ENCODE results near the gene DTHD1. TPM values are rescaled to one million over a fixed set of nuclear protein-coding genes. Genes with fewer than 3 reads are reported as not detected.

DTHD1 gene
- total RNA-seq (1 to 10 TPM in 1 of 5 donors, not detected in 4; 1.2 TPM), polyA plus RNA-seq (not detected)
- long read RNA-seq, donor 1: 0 reads
- long read RNA-seq, donor 2: 0 reads
- long read RNA-seq, donor 3: 0 reads
- long read RNA-seq, donor 4: 0 reads
- long read RNA-seq, donor 5: 0 reads
- long read RNA-seq, donor 6: 0 reads
- long read RNA-seq, donor 7: 0 reads
- long read RNA-seq, donor 8: 0 reads
- long read RNA-seq, donor 9: 0 reads
- long read RNA-seq, donor 10: 0 reads

DNA sequence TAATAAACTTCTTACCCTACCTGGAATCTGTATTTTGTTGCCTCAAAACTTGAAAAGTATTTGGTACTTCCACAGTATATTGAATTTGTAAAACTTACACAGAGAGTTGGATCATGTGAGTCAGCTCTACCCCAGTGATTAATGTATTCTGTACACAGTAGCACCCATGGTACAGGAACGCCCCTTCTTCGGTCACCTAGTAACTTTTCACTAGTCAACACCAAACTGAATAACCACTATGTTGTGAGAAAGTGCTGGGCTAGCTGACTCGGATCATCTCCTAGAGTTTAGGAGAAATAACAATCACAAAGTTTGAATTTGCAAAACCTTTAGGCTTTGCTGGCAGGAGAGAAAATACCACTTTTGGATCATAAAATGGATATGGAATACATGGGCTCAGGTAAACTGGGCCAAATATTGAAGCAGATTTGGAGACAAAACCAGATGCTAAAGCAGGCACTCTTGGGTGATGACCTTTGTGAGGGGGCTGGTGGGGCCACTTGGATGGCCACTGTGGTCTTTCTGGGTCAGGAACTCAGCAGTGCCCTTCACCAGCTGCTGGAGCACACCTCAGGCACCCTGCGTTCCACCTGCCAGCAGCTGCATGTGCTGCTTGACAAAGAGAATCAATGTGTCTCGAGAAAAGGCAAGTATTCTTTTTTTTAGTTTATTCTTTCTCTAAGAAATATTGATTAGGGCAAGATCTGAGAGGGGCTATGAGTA lies at the start of gene DTHD1:
TSS of gene DTHD1 (plus strand) at position 233 of the 723 bp plus-strand sequence. CDS start at position 376, 143 bp downstream.
- H3K36me3 ChIP-seq: no peaks in the 10 kb centered on the region
- TF ChIP-seq, protein P1, sequence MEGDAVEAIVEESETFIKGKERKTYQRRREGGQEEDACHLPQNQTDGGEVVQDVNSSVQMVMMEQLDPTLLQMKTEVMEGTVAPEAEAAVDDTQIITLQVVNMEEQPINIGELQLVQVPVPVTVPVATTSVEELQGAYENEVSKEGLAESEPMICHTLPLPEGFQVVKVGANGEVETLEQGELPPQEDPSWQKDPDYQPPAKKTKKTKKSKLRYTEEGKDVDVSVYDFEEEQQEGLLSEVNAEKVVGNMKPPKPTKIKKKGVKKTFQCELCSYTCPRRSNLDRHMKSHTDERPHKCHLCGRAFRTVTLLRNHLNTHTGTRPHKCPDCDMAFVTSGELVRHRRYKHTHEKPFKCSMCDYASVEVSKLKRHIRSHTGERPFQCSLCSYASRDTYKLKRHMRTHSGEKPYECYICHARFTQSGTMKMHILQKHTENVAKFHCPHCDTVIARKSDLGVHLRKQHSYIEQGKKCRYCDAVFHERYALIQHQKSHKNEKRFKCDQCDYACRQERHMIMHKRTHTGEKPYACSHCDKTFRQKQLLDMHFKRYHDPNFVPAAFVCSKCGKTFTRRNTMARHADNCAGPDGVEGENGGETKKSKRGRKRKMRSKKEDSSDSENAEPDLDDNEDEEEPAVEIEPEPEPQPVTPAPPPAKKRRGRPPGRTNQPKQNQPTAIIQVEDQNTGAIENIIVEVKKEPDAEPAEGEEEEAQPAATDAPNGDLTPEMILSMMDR (IDR thresholded peaks at IDR 0.05): no peak
- TF ChIP-seq POLR2A (IDR thresholded peaks at IDR 0.05) (no peak), EP300 (IDR thresholded peaks at IDR 0.05) (no peak), POLR2AphosphoS5 (IDR thresholded peaks at IDR 0.05) (no peak)
- no peak within 1 kb of the TSS for H3K4me3 ChIP-seq
- intact Hi-C loops (cut with DNase I; ENCODE audit: low total_unique reads): no loop called here
- 64 to 78% (median 71%) methylated on average over 5 of the region's 5 CpGs for WGBS, 5 donors
- no peak within 1 kb of the TSS for H3K27ac ChIP-seq
- H3K9me3 ChIP-seq: no peaks in the 10 kb centered on the region
- no peaks in the 10 kb centered on the region for H3K4me1 ChIP-seq
- DNase-seq: peak in 1 of 2 donors; percentile 61
- H3K27me3 ChIP-seq: no peaks in the 10 kb centered on the region

DNA sequence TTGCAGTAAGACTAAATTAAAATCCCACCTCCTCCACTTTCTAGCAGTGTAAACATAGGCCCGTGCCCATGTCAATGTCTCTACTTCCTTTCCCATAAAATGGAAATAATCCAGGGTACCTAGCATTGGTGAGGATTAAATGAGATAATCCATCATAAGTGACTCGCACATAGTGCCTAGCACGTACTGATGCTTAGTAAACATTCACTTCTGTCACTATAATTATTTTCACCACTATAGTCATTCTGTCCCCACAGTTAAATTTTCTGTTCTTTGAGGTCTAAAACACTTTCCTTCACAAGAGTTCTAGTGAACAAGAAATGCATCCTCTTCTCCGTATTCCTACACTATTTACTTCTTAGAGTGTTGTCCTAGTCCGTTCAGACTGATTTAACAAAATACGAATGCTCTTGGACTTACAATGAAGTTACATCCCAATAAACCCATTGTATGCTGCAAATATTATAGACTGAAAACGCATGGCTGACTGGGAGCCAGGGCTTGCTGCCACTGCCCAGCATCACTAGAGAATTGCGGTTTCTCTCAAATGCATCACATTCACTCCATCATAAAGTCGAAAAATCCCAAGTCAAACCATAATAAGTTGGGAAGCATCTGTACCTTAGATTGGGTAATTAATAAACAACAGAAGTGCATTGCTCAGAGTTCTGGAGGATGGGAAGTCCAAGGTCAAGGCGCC lies 47.7 kb upstream of the DTHD1 start:
- WGBS, 5 donors: 89 to 95% (median 91%) methylated on average over 10 of the region's 10 CpGs
- Histone ChIP-seq H3K27ac (no peak overlapping the region), H3K4me1 (peaks cover 0 to 25% (median 0%) of the 10 kb centered on the region in 4 donors), H3K36me3 (peaks cover 0 to 6% (median 0%) of the 10 kb centered on the region in 4 donors), H3K9me3 (no peaks in the 10 kb centered on the region), H3K4me3 (no peak overlapping the region), H3K27me3 (no peaks in the 10 kb centered on the region)
- DNase-seq: no peak
- intact Hi-C loops (cut with DNase I; ENCODE audit: low total_unique reads): no loop called here
- TF ChIP-seq POLR2A (IDR thresholded peaks at IDR 0.05): no peak
- TF ChIP-seq, protein P1 (IDR thresholded peaks at IDR 0.05): no peak
- no peak for TF ChIP-seq POLR2AphosphoS5 (IDR thresholded peaks at IDR 0.05)
- TF ChIP-seq EP300 (IDR thresholded peaks at IDR 0.05): no peak

DNA sequence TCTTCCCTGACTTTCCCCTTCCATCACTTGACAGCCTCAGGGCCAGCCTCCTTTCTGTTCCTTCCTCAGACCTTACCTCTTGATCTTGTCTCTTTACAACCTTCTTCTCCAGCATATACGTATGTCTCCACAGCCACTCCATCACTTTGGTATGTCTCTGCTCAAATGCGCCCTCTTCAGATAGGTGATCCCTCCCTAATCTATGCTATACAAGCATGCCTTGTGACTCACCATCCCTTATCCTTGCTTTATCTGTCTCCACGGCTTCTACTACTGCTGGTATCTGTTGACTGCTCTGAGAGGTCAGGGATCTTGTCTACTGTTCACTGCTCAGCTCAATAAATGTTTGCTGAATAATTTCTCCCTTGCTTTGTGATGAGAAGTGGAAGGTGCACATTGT lies 46.1 kb upstream of the DTHD1 start:
- Histone ChIP-seq H3K27me3 (no peaks in the 10 kb centered on the region), H3K9me3 (no peaks in the 10 kb centered on the region), H3K27ac (no peak overlapping the region), H3K4me1 (peaks cover 0 to 23% (median 2%) of the 10 kb centered on the region in 4 donors), H3K36me3 (peaks cover 0 to 6% (median 0%) of the 10 kb centered on the region in 4 donors), H3K4me3 (no peak overlapping the region)
- intact Hi-C loops (cut with DNase I; ENCODE audit: low total_unique reads): no loop called here
- DNase-seq: no peak
- 65 to 70% (median 66%) methylated on average over 3 of the region's 3 CpGs for WGBS, 5 donors
- TF ChIP-seq POLR2AphosphoS5 (IDR thresholded peaks at IDR 0.05) (no peak), POLR2A (IDR thresholded peaks at IDR 0.05) (no peak), EP300 (IDR thresholded peaks at IDR 0.05) (no peak)
- TF ChIP-seq, protein P1 (IDR thresholded peaks at IDR 0.05): no peak

DNA sequence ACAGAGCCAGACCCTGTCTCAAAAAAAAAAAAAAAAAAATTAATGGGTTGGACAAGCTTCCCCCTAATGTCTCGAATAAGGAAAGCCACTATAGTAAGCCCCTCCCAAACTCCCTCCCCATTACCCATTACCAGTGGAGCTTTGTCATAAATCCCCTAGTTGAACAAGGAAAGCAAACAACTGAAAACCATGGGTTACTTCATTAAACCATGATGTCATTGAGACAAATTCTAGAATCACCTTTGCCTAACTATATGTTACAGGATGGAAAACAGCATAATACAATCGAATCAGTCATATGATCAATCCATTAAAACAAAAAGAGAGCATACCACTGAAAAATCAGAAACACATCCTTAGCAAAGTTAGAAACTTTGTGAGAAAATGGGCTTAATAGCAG lies 45.3 kb upstream of the DTHD1 start:
- H3K4me3 ChIP-seq: no peak overlapping the region
- 62 to 97% (median 95%) methylated on average over 2 of the region's 2 CpGs for WGBS, 5 donors
- TF ChIP-seq POLR2AphosphoS5 (IDR thresholded peaks at IDR 0.05): no peak
- no peak for TF ChIP-seq POLR2A (IDR thresholded peaks at IDR 0.05)
- TF ChIP-seq, protein P1 (IDR thresholded peaks at IDR 0.05): no peak
- TF ChIP-seq EP300 (IDR thresholded peaks at IDR 0.05): no peak
- intact Hi-C loops (cut with DNase I; ENCODE audit: low total_unique reads): no loop called here
- peaks cover under 1 to 22% (median 7%) of the 10 kb centered on the region in 4 donors for H3K4me1 ChIP-seq
- H3K36me3 ChIP-seq: peaks cover 0 to 6% (median 0%) of the 10 kb centered on the region in 4 donors
- no peak overlapping the region for H3K27ac ChIP-seq
- H3K27me3 ChIP-seq: no peaks in the 10 kb centered on the region
- H3K9me3 ChIP-seq: no peaks in the 10 kb centered on the region
- DNase-seq: no peak

Measured in stomach (tissue), 19 donors.